GM13977 (cell line): ENCODE results near the gene HAUS7.
A peak's percentile ranks its signal among the peaks of the same experiment; 100 is the strongest.

Source experiments
- DNase-seq: peaks from one replicate; pipeline ENCODE4 v3.0.0; 2012; ENCODE audit warnings: low spot score
- in situ Hi-C: fragments of 300-500 bp; cut with MboI; formaldehyde crosslinking; loops from one replicate; pipeline ENCODE4 v1.12.0; 2022; ENCODE audit warnings: low sequenced_read_pairs, low pct_unique_long_range_greater_than_20kb, mixed read lengths, inconsistent platforms; ENCODE audit not compliant: unreplicated experiment
- TF ChIP-seq, protein P1 (sequence below): IDR thresholded peaks from 2 replicates; pipeline ENCODE4 v1.5.1; 2012; ENCODE audit warnings: mild to moderate bottlenecking, control low read depth; ENCODE audit not compliant: insufficient read depth; ENCODE audit errors: extremely low read depth, missing control alignments

The HAUS7 gene

DNA sequence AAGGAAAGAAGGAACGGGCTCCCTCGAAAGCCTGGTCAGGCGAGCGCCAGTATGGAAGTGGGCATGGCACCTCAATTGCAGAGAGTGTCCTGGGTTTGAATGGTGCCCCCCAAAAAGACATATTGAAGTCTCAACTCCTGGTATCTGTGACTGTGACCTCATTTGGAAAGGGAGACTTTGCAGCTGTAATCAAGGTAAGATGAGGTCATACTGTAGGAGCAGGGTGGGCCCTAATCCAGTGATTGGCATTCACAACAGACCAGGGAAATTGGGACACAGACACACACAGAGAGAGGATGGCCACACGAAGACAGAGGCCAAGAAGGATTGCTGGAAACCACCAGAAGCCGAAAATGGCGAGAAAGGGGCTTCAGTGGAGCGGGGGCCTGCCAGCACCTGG lies 52.7 kb downstream of the HAUS7 start:
- no peak for DNase-seq
- TF ChIP-seq, protein P1, sequence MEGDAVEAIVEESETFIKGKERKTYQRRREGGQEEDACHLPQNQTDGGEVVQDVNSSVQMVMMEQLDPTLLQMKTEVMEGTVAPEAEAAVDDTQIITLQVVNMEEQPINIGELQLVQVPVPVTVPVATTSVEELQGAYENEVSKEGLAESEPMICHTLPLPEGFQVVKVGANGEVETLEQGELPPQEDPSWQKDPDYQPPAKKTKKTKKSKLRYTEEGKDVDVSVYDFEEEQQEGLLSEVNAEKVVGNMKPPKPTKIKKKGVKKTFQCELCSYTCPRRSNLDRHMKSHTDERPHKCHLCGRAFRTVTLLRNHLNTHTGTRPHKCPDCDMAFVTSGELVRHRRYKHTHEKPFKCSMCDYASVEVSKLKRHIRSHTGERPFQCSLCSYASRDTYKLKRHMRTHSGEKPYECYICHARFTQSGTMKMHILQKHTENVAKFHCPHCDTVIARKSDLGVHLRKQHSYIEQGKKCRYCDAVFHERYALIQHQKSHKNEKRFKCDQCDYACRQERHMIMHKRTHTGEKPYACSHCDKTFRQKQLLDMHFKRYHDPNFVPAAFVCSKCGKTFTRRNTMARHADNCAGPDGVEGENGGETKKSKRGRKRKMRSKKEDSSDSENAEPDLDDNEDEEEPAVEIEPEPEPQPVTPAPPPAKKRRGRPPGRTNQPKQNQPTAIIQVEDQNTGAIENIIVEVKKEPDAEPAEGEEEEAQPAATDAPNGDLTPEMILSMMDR, result no peak
- in situ Hi-C loops, result no loop called here

DNA sequence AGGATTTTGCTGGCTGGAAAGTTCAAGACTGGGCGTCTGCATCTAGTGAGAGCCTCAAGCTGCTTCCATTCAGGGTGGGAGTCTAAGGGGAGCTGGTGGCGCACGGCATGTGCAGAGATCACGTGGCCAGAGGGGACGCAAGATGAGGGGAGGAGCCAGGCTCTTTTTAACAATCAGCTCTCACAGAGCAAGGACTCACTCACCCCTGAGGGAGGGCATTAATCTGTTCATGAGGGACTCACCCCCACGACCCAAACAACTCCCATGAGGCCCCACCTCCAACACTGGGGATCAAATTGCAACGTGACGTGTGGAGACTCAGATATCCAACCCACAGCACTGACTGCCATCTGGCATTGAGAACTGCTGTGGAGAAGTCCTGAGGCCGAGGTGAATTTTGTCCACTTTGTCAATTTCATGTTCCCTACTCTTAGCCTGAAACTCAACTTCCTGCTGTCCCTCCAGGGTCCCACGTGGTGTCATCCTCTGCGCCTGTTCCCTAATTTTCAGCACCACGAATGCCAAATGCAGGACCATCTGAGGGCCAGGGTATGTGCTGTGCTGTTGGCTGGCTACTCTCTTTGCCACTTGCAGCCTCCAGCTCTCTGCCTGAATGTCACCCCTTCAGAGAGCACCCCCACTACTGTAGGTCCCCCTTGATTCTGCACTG lies 53.5 kb downstream of the HAUS7 start:
- in situ Hi-C loops, result no loop called here
- DNase-seq, result no peak
- TF ChIP-seq, protein P1, result no peak

DNA sequence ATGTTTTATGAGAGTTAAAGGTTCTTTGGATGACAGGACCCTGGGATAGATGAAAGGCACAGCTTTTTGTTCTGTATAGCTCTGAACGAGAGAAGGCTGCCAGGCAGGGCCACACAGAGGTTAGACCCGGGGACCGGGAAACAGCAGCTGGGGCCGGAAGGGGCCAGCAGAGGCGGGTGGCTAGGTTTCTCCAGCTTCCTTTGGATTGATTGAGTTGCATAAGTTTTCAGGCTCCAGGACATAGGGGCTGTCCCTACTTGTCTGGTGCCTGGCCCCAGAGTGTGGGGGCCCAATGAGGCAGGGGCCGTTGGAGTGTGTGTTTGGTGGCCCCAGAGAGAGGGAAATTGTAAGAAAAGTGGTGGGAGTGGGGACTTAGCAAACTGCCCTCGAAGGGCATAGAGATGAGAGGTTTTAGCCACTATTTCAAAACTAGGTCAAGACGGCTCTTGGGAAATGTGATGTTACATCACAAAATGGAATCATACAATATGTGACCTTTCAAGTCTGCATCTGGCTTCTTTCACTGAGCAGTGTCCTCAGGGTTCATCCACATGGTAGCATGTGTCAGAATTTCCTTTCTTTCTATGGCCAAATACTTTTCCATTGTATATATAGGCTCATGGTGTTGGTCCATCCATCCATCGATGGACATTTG lies 55.4 kb downstream of the HAUS7 start:
- no peak for DNase-seq
- TF ChIP-seq, protein P1, result no peak
- in situ Hi-C loops, result no loop called here

- TF ChIP-seq, protein P1, result no peak
- no peak for DNase-seq
- in situ Hi-C loops, result no loop called here
These were observed 56.6 kb downstream of the HAUS7 start for GRCh38 chrX:153413731-153414130.

DNA sequence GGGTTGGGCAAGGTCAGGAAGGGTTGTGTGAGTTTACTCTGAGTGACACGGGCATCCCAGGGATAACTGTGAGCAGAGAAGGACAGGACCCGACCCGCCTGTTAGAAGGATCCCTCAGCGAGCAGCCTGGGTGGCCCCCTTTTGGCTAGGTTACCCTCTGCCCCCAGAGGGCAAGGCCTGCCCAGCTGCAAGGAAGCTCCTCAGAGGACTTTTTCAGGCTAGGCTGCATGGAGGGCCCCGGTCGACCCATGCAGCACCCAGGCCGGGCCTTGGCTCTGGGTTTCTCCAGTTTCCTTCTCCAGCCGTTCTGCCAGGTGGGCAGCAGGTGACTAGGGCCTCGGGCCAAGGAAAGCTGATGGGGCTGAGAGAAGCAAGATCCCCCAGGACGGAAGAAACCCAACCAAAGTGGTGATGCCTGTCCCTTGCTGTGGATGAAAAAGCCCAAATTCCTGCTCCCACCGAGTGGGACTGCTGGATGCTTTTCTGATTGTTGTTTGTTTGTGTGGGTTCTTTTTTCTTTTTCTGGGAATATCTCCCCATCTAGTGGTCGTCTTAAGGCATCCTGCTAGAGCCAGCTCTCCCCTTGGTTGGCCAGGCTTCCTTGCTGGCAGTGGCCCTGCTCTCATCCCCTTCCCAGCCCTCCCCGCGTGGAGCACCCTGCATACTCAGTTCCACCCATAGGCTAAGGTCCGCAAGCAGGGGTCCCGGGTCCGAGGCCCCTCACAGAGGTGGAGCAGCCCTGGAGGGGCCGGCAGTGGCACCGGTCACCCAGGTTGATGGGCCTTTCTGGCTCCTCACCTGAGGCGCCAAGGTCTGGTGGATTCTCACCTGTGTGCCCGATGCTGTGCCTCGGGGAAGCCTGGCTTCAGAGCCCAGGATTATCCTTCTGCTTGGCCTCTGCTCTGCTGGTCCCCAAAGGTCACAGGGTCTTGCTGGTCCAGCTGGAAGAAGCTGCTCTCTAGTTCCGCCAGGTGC lies 57.3 kb downstream of the HAUS7 start:
- no peak for DNase-seq
- TF ChIP-seq, protein P1, result peak; percentile 3
- in situ Hi-C loops, result no loop called here

- TF ChIP-seq, protein P1, result no peak
- in situ Hi-C loops, result no loop called here
- DNase-seq, result no peak
These were observed 58.3 kb downstream of the HAUS7 start for GRCh38 chrX:153411988-153412574.
